A204.1 (cell line): ENCODE measurements around the gene KCNK1.

Source experiments
- FAIRE-seq: peaks from 2 replicates; lab custom pipeline; 2012; peaks lifted over from hg19 to GRCh38; lab: Jason Lieb, UNC

KCNK1 gene

GRCh38 chr1:233638513-233638912 lies 24.6 kb downstream of the KCNK1 start:
- no peak for FAIRE-seq

- no peak for FAIRE-seq
These were observed 25.7 kb downstream of the KCNK1 start for GRCh38 chr1:233639611-233640010.

GRCh38 chr1:233640179-233640578 lies 26.3 kb downstream of the KCNK1 start:
- FAIRE-seq = no peak

GRCh38 chr1:233641029-233641428 lies 27.1 kb downstream of the KCNK1 start:
- no peak for FAIRE-seq

GRCh38 chr1:233647073-233647472 lies 33.2 kb downstream of the KCNK1 start:
- no peak for FAIRE-seq

GRCh38 chr1:233647636-233648035 lies 33.7 kb downstream of the KCNK1 start:
- no peak for FAIRE-seq

GRCh38 chr1:233651061-233651460 lies 37.2 kb downstream of the KCNK1 start:
- no peak for FAIRE-seq

- FAIRE-seq = no peak
These were observed 37.8 kb downstream of the KCNK1 start for GRCh38 chr1:233651563-233652233.

GRCh38 chr1:233652526-233652925 lies 38.6 kb downstream of the KCNK1 start:
- no peak for FAIRE-seq

GRCh38 chr1:233654658-233655280 lies 40.9 kb downstream of the KCNK1 start:
- no peak for FAIRE-seq

- FAIRE-seq = no peak
These were observed 41.4 kb downstream of the KCNK1 start for GRCh38 chr1:233655301-233655740.

- no peak for FAIRE-seq
These were observed 42.2 kb downstream of the KCNK1 start for GRCh38 chr1:233656032-233656635.

GRCh38 chr1:233656687-233657086 lies 42.8 kb downstream of the KCNK1 start:
- no peak for FAIRE-seq

- FAIRE-seq = no peak
These were observed 43.6 kb downstream of the KCNK1 start for GRCh38 chr1:233657466-233657865.

GRCh38 chr1:233659495-233659894 lies 45.6 kb downstream of the KCNK1 start:
- no peak for FAIRE-seq

- no peak for FAIRE-seq
These were observed 47.7 kb downstream of the KCNK1 start for GRCh38 chr1:233661376-233662159.

GRCh38 chr1:233662575-233663304 lies 48.8 kb downstream of the KCNK1 start:
- FAIRE-seq = no peak

- no peak for FAIRE-seq
These were observed 50.3 kb downstream of the KCNK1 start for GRCh38 chr1:233664253-233664652.

GRCh38 chr1:233664804-233665574 lies 51.1 kb downstream of the KCNK1 start:
- FAIRE-seq = no peak

GRCh38 chr1:233665575-233666270 lies 51.8 kb downstream of the KCNK1 start:
- FAIRE-seq = no peak

GRCh38 chr1:233667741-233668140 lies 53.8 kb downstream of the KCNK1 start:
- FAIRE-seq = no peak
